KBM-7 (cell line): ENCODE results near the gene C1orf52.
"Not testable (repeated sequence)": the region's sequence is repeated elsewhere in the genome, so short reads cannot be mapped to it uniquely, and the experiment has no call there.

Experiments used
- DNase-seq: peaks from one replicate; pipeline ENCODE4 v3.0.0-alpha.2; 2015
- in situ Hi-C: fragments of 300-500 bp; cut with MboI; formaldehyde crosslinking; loops from 2 replicates; pipeline ENCODE4 v1.14.3; 2020; ENCODE audit warnings: low sequenced_read_pairs, low pct_unique_long_range_greater_than_20kb, mixed read lengths

Gene C1orf52

DNA sequence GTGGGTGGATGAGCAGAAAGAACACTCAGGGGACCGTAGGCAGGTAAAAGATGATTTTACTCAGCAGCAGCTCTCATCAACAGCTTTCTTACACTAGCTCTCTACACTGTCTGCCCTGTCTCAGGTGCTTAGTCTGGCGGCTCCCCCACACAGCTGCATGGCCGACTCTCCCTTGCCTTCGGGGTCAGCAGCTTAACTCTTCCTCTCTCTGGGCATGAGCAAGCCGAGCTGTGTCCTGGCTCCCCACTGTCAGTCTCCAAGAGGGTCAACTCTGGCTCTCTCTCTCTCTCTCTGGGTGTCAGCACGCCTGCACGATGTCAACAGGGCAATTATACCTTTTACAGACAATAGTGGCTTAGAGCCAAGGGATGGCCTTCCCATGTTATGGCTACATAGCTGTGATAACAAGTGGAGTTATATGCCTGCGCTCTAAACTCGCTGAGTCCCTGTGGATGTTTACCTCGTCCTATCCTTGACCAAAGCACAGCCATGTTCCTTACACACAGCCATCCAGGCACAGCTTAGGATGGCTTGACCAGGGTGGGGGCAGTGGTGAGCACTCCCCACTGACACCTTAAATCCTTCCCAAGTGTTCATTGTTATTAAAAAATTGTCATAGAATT lies 20.1 kb upstream of the C1orf52 start:
- no peak for DNase-seq

DNA sequence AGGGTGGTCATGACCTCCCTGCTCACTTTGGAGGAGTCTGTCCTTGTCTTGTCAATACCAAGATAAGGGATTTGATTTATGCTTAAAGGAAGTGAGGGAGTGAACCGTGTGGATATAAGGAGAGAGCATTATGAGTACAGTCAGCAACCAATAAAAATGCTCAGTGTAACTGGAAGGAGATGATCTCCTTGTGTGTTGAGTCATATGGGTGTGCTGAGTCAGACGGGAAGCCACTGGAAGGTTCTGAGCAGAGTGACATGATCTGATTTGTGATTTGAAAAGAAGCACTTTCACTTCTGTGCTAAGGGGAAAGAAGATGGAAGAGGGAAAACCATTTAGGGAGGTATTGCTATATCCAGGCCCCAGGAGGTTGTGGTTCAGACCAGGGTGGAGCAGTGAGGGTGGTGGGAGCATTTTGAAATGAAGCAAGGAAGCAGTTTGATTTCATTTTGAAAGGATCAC lies 19.4 kb upstream of the C1orf52 start:
- peak; percentile 63 for DNase-seq
- in situ Hi-C loops, result no loop called here

More for the DNA sequence above, 20.1 kb upstream of the C1orf52 start:
- in situ Hi-C loops, result no loop called here

DNA sequence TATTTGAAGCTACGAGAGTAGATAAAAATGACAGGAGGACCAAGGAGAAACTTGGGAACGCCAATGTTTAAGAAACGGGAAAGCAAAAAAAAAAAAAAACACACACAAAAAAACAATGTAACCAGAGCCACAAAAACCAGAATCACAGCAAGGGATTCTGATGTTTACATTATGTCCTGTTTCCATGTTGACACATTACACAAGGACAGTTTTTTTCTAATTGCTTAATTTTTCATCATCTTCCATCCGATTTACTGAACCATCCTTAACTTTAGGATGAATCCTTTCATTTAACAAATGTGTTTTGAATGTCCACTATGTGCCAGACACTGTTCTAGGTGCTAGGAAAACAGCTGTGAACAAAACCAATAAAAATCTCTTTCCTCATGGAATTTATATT lies 18.3 kb upstream of the C1orf52 start:
- DNase-seq, result no peak
- in situ Hi-C loops, result no loop called here

DNA sequence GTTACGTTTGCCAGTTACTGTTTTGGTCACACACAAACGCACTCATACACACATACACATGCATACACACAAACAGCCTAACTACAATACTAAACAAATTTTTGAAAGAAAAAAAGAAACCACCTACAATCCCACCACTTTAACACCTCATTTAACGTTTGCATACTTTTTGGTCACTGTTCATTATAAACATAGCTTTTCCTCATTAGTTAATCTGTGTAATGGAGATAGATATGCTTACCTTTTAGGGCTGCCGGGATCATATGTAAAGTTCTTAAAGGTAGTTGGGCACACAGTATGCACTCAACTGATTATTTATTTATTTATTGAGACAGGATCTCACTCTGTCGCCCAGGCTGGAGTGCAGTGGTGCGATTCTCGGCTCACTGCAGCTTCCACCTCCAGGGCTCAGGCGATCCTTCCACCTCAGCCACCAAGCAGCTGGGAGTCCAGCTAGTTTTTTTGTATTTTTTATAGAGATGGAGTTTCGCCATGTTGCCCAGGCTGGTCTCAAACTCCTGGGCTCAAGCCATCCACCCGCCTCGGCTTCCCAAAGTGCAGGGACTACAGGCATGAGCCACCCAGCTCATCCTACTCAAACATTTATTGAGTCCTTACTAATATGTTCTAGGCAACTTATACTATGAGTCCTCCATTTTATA lies 17.6 kb upstream of the C1orf52 start:
- no peak for DNase-seq
- in situ Hi-C loops, result no loop called here

DNA sequence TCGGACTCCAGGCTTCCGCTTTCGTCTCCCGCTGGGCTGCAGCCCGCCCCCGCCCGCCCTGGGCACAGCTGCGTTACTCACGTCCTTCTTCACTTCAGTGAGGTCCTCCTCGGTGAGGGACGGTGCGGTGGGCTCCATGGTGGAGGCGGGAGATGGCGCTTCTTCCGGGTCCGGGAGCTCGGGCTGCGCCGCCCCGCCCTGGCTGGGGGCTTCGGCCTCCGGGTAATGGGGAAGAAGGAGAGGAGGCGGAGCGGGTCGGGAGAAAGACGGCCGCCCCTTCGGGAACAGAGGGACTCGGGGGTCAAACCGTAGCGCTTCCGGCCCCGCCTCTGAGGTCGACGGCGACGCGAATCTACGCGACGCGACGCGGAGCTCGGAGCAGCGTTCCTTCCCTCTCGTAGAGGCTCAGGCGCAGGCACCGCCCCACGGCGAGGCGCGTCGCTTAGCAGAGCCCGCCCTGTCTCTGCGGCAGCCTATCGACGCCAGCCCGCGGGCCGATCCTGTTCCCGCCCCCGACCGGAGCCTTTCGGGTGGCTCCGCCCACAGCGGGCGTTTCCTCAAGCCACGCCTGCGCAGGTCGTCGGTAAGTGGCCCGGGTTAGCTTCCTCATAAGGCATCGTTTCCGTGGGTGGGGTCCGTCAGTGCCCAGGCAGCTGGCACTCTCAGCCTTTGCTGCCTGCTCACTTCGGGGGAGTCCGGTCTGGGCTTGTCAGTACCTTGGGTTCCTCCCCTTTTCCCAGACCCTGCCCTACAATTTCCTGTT lies 16.9 kb upstream of the C1orf52 start, which contains the start of gene BCL10:
Gene BCL10 (minus strand): TSS at position 418 of the 763 bp plus-strand sequence. CDS start 280 bp downstream, at position 138.
- in situ Hi-C loops, result no loop called here
- DNase-seq, result peak; percentile 99

DNA sequence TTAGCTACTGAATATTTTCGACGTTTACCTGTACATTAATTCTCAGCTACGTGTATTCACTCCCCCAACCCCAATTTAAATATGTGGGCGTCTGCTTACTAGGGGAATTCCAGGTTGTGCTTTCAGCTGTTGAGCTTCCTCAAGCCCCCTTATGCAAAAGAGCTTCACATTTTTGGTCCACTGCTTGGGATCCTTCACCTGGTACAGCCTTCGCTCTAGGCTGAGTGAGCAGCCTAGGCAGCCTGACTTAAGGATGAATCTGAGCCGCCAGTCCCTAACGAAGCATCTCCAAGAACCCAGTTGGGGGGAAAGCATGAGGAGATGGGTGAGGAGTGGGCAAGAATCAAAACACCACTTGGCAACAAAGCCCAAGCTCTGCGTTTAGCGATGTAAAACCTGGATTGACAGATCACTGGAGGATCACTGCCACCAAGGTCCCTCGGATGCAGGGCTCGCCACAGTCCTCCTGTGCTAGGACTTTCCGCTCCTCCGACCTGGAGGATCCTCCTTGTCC lies 16.3 kb upstream of the C1orf52 start:
- DNase-seq, result no peak
- in situ Hi-C loops, result no loop called here

DNA sequence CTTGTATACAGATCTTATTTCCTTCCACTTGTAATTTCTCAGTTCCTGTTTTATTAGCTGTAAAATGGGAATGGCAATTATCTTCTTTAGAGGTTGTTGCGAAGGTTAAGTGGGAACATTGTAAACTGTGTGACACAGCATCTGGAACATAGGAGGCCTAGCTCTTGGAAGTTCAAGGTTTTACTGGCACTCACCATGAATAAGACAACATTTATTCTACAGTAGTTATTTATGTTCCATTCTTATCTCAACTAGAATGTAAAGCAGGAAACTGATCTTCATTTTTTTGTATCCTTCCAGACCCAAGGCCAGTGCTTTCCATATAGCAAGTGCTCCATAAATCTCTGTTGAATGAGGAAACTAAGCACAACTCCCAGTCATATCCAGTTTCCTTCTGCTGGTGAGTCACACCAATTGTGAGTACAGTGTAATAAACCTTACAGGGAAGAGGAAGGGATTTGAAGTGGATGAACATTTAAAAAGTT lies 15.5 kb upstream of the C1orf52 start:
- in situ Hi-C loops, result no loop called here
- peak; percentile 40 for DNase-seq

DNA sequence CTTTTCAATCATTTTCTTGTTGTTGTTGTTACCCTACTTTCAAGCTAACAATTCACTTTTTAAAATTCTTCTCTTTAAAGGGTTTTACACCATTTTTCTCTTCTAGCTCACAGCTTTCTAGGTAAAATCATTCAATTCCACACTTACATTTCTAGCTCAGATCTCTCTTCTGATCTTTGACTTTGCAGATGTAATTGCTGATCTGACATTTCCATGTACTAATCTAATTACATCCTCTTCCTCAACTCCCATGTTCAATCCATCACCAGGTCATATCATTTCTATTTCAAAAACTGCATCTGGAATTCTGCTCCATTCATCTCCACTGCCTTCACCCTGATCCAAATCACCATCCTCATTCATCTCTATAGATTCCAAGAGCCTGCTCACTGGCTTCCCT lies 13.9 kb upstream of the C1orf52 start:
- in situ Hi-C loops, result no loop called here

DNA sequence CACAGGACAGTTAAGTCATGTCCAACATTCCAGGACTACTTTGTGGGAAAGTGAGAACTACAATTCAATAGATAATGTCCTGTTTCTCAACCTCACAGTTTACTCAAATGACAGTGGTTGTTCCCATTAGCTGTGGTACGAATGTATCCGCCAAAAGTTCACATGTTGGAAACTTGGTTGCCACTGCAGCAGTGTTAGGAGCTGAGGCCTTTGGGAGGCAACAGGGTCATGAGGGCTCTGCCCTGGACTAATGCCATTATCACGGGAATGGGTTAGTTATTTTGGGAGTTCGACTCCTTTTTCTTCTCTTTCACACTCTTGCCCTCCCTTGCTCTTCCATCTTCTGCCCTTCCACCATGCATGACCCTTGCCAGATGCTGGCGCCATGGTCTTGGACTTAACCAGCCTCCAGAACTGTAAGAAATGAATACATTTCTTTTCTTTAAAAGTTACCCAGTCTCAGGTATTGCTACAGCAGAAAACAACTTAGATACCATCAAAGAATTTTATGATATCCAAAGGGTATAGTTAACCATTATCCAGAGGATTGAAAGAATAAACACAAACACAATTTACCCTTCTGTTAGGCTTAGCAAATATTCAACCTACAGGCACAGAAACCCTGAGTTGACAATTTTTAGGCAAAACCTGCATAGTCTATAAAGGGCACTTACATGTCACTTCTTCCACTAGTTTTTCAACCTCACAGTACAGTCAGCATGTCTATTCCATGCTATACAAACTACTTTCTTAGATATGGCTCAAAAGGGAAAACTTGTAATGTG lies 9.5 kb upstream of the C1orf52 start:
- in situ Hi-C loops, result no loop called here
- DNase-seq, result no peak

More for the DNA sequence above, 13.9 kb upstream of the C1orf52 start:
- DNase-seq, result no peak

DNA sequence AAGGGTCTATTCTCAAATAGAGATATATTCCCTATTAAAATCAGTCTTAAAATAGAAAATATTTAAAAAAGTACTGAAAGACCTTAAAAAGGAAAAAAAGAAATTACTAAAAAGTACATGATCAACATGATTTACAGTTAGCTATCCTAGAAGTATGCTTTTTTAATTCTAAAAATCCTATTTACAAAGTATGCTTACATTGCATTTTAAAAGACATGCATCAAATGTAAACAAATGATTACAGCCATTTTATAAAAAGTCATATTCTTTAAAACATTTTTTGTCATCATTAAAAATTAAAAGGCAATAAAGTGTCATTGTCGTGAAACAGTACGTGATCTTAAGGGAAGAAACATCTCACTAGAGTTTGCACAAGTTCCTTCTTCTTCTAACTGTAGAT lies 7.9 kb upstream of the C1orf52 start:
- in situ Hi-C loops, result no loop called here
- no peak for DNase-seq

DNA sequence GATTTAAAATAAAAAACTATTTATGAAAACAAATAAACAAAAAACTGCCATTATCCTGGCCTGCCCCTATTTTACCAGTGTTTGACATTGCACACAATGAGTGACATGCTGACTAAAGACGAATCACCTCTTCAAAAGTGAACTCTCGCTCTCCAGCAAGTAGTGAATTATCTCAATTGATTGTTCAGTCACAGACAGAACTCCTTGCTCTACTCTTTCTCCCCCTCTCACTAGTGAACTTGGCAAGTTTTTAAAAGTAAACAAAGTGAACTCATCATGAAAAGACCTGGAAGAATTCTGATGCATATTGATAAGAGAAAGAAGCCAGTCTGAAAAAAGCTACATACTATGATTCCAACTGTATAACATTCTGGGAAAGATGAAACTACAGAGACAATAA lies 4.7 kb upstream of the C1orf52 start:
- in situ Hi-C loops, result no loop called here
- DNase-seq, result no peak

DNA sequence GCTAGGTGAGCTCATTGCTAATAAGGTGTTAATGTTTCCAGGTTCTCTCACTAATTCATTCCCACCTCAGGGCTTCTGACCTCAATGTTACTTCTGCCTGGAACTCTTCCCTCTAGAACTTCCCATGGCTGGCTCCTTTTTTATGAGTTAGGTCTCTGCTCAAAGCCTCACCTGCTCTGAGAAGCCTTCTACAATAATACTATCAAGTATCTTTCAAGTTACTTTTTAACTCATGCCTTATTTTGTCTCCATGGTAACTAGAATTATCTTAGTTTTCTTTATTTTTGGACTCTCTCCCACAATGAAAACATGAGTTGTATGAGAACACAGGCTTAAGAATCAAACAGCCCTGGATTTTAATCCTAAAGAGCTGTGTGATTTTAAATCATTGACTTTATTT lies 3.5 kb upstream of the C1orf52 start:
- no peak for DNase-seq
- in situ Hi-C loops, result no loop called here

DNA sequence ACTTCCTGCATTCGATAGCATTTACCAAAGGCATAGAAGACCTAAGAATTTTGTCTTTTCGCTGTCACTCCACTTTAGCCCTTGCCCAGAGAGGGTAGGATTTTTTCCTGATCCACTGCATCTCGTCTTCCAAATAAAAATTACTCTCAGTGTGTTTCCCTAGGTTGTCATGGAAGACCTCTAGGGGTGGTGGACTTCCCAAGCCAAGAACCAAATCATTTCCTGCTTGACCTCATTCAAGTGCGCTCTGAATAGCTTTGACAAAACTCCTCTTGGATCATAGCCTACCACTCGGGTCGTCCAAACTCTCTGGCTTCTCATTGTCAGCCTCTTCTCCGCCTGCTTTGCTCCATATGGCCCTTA lies 431 bp upstream of the C1orf52 start:
- DNase-seq, result no peak
- in situ Hi-C loops, result no loop called here

DNA sequence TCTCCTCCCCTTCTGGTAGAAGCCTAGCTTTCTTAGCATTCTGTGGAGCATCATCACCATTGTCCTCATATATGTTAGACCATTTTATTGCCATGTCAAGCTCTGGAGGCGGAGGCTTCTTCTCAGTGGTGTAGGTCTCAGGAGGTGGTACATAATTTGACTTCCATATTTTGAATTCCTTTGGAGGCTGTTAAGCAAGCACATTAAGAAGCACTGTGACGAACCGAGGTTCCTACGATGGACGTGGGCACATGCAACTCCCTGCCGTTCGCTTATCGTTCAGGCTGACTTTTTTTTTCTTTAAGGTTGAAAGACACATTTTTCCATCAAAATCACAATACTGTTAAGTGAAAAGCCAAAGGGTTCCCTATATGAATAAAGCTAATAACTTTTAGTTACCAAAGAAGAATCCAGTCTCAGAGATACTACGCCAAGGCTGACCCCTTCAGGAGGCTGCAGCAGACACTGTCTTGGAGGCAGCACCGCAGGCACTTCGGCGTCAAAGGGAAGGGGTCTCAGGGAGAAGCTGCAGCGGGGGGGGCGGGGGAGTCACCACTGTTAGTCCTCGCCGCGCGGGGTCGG lies 835 bp downstream of the C1orf52 start:
- in situ Hi-C loops, result no loop called here
- no peak for DNase-seq

DNA sequence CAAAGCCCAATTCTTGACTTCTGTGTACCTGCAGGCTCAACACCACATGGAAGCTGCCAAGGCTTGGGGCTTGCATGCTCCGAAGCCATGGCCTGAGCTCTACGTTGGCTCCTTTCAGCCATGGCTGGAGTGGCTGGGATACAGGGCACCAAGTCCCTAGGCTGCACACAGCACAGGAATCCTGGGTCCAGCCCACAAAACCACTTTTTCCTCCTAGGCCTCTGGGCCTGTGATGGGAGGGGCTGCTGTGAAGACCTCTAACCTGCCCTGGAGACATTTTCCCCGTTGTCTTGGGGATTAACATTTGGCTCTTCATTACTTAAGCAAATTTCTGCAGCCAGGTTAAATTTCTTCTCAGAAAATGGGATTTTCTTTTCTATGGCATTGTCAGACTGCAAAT lies 10.4 kb downstream of the C1orf52 start:
- DNase-seq, in situ Hi-C loops: not testable (repeated sequence)

DNA sequence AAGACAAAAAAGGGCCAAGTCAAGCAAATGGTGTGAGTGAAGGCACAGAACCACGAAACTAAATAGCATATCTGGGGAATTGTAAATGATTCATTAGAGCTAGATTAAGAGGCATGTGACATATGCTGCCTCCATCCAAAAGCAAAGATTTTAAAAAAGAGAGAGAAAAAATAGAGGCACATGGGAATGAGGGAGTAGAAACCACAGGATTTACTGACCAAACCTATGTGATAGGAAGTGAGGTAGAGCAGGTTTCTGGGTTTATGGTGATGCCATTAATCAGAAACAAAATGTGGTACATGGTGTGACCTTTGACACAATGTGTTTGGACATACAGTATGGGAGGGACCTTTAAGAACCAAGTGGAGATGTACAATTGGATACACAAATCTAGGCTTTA lies 13.6 kb downstream of the C1orf52 start:
- DNase-seq, result no peak
- in situ Hi-C loops, result no loop called here

DNA sequence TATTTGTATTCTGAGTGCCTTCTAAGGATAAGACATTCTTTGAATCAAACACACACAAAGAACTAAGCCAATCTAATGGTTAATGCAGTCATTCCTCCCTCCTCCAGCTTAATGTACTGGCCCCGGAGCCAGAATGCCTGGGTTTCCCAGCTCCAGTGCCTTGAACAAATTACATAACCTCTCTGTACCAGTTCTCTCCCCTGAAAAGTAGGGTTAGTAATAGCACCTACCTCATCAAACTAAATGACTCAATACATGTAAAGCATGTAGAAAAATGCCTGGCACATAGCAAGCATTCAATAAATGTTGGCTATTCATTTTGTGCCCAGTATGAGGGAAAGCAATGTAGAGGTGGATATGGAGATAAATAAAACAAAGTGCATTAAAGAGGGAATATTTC lies 14.0 kb downstream of the C1orf52 start:
- no peak for DNase-seq

DNA sequence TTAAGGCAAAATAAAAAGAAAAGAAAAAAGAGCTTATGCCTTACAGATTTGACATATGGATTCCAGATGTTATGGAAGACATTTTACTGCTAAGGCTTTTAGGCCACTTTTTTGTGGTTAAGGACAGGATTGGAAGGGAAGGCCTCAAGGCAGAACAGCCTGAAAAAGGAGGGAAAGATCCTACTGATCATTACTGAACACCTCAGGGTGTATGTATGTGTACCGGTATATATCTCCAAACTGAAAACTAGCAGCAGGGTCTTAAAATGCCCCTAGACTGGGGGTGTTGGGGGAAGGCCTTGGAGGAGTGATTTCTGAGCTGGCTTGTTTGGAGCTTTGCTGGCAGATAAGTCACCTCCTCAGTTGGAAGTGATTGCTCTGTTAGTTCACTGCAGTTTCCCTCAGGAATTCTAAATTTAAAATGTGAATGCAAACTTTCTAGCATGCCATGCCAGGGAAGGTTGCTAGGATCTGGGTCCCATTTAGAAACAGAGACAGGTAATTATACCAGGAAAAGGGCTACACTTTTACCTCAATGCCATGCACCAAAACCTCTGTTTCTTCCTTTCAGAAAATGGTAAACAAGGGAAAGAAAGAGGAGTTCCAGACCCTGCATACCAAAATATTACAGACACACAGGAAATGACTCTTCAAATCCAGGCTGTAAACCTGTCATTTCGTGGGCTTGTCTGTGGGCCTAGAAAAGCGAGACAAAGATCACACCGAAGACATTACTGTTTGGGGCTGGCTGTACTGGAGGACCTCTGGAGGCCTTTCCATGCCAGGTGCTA lies 15.0 kb downstream of the C1orf52 start:
- in situ Hi-C loops, result no loop called here
- peak; percentile 78 for DNase-seq

More for the DNA sequence above, 14.0 kb downstream of the C1orf52 start:
- in situ Hi-C loops, result no loop called here
